ENCODE measurements around the gene PCBD1.
"Not testable (repeated sequence)": the region's sequence is repeated elsewhere in the genome, so short reads cannot be mapped to it uniquely, and the experiment has no call there.

Gene PCBD1

DNA sequence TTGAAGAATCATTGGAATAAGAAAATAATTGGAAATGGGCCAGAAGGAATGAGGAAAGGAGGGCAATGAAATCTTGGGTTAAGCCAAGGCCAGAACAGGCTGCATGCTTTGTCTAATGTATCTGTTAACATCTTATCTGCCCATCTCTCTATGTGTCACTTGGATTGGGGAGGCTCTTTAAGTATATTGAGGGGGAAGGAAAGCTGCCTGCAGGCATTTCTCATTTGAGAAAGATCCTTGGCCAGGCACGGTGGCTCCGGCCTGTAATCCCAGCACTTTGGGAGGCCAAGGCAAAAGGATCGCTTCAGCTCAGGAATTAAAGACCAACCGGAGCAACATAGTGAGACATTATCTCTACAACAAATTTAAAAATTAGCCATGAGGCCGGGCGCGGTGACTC lies 14.3 kb downstream of the PCBD1 start:
- TF ChIP-seq, protein P1, sequence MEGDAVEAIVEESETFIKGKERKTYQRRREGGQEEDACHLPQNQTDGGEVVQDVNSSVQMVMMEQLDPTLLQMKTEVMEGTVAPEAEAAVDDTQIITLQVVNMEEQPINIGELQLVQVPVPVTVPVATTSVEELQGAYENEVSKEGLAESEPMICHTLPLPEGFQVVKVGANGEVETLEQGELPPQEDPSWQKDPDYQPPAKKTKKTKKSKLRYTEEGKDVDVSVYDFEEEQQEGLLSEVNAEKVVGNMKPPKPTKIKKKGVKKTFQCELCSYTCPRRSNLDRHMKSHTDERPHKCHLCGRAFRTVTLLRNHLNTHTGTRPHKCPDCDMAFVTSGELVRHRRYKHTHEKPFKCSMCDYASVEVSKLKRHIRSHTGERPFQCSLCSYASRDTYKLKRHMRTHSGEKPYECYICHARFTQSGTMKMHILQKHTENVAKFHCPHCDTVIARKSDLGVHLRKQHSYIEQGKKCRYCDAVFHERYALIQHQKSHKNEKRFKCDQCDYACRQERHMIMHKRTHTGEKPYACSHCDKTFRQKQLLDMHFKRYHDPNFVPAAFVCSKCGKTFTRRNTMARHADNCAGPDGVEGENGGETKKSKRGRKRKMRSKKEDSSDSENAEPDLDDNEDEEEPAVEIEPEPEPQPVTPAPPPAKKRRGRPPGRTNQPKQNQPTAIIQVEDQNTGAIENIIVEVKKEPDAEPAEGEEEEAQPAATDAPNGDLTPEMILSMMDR (conservative IDR thresholded peaks at IDR 0.05) = no peak
- TF ChIP-seq ZFX (IDR thresholded peaks at IDR 0.05) = no peak
- H3K27ac ChIP-seq = no peak overlapping the region

GRCh38 chr10:70872291-70872690 lies 16.1 kb downstream of the PCBD1 start:
- no peak for TF ChIP-seq ZFX (IDR thresholded peaks at IDR 0.05)
- TF ChIP-seq, protein P1 (conservative IDR thresholded peaks at IDR 0.05) = no peak
- H3K27ac ChIP-seq = no peak overlapping the region

- TF ChIP-seq, protein P1 (conservative IDR thresholded peaks at IDR 0.05) = no peak
- no peak for TF ChIP-seq ZFX (IDR thresholded peaks at IDR 0.05)
- peak overlapping the region; percentile 44 for H3K27ac ChIP-seq
These were observed 21.9 kb downstream of the PCBD1 start for GRCh38 chr10:70866424-70866823.

DNA sequence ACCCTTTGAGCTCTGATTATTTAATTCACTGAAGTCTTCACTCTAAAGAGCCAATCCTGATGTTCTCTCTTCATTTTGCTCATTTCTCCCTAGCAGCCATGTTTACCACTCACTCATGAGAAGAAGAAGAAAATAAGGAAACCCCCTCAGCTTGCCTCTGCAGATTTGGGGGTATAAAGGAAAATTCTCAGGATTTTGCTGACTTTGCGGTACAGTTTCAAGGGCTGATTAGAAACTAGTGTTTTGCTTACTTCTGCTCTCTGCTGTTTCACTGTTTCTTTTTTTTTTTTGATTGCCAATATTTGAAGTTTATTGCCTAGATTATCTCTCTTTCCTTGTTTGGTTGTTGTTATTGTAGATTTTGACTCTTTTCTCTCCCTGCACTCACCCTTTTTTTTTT lies 23.4 kb downstream of the PCBD1 start:
- TF ChIP-seq ZFX (IDR thresholded peaks at IDR 0.05) = no peak
- TF ChIP-seq, protein P1 (conservative IDR thresholded peaks at IDR 0.05) = no peak
- H3K27ac ChIP-seq = no peak overlapping the region

GRCh38 chr10:70863470-70864160 lies 24.8 kb downstream of the PCBD1 start:
- no peak overlapping the region for H3K27ac ChIP-seq
- TF ChIP-seq ZFX (IDR thresholded peaks at IDR 0.05) = no peak
- TF ChIP-seq, protein P1 (conservative IDR thresholded peaks at IDR 0.05) = peak; percentile 12; the same call in 1 of the 2 replicates

DNA sequence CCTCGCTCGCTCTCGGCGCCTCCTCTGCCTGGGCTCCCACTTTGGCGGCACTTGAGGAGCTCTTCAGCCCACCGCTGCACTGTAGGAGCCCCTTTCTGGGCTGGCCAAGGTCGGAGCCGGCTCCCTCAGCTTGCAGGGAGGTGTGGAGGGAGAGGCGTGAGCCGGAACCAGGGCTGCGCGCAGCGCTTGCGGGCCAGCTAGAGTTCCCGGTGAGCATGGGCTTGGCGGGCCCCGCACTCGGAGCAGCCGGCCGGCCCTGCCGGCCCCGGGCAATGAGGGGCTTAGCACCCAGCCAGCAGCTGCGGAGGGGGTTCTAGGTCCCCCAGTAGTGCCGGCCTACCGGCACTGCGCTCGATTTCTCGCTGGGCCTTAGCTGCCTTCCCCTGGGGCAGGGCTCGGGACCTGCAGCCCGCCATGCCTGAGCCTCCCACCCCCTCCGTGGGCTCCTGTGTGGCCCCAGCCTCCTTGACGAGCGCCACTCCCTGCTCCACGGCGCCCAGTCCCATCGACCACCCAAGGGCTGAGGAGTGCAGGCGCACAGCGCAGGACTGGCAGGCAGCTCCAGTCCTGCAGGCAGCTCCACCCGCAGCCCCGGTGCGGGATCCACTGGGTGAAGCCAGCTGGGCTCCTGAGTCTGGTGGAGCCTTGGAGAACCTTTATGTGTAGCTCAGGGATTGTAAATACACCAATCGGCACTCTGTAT lies 26.7 kb downstream of the PCBD1 start:
- H3K27ac ChIP-seq = not testable (repeated sequence)

GRCh38 chr10:70858759-70859158 lies 29.6 kb downstream of the PCBD1 start:
- TF ChIP-seq, protein P1 (conservative IDR thresholded peaks at IDR 0.05) = no peak
- TF ChIP-seq ZFX (IDR thresholded peaks at IDR 0.05) = no peak
- no peak overlapping the region for H3K27ac ChIP-seq

Measured in C4-2B (cell line).